Stomach (tissue), 4 donors: Measurements from ENCODE around the gene CACNA2D3.

Source experiments
- EP300 ChIP-seq: sonication (generic); formaldehyde crosslinking; IDR thresholded peaks from one replicate; pipeline ENCODE4 v1.6.1; 2017; ENCODE audit warnings: antibody characterized with exemption
- POLR2A ChIP-seq, 4 donors: fragments of 450-650 bp; IDR thresholded peaks; one replicate each; pipeline ENCODE4 v1.6.1; 2016; ENCODE audit warnings: antibody characterized with exemption in 4 of 4, control low read depth in 2 of 4, mild to moderate bottlenecking in 1 of 4, moderate library complexity in 1 of 4
- POLR2AphosphoS5 ChIP-seq, 3 donors: sonication (generic); formaldehyde crosslinking; IDR thresholded peaks; one replicate each; pipeline ENCODE4 v1.6.1; 2016; ENCODE audit warnings: antibody characterized with exemption in 3 of 3
- TF ChIP-seq, protein P1 (sequence below), 7 experiments: fragments of 450-650 bp in 4 of 7; fragments of 200-600 bp in 3 of 7; sonication (generic) in 3 of 7; IDR thresholded peaks; one replicate each; pipeline ENCODE4 v1.5.1; 2016 to 2019; ENCODE audit warnings: antibody characterized with exemption in 7 of 7, control low read depth in 2 of 7, mild to moderate bottlenecking in 1 of 7

DNA sequence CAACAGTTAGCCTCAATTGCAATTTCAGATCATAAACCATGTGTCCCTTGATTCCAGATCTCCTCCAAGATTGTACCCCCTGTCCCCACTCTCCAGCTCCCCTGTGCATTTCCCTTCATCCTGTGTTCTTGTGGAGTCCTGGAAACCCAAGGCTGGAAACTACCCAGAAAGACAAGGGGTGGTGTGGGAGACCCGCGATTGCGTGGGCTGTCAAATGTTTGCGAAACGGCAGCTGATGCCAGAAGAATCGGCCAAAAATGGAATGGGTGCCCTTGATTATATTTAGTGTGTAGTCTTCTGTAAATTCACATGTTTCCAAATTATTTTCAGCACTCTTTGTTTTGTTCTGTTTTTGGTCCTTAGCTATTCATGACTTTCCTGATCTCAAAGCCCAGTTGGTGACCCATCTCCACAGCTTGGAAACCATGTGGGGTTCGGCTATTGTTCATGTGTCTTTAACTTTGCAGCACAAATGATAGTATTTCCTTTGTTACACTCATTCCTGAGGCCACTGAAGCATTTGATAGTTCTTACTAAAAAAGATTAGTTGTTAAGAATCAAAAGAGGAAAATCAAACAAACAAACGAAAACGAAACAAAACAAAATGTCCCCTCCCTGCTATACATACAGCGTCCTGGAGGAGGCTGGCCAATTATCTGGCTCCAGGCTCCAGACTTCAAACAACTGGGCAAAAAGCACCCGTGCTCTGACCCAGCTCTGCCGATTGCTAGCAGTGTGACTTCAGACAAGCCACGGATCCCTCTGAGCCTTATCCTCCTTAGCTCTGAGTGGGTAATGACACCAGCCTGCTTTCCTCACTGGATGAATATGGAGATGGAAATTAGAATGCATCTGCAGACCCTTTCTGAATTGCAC, 120.9 kb downstream of the CACNA2D3 start:
- no peak for TF ChIP-seq POLR2A (IDR thresholded peaks at IDR 0.05)
- TF ChIP-seq, protein P1, sequence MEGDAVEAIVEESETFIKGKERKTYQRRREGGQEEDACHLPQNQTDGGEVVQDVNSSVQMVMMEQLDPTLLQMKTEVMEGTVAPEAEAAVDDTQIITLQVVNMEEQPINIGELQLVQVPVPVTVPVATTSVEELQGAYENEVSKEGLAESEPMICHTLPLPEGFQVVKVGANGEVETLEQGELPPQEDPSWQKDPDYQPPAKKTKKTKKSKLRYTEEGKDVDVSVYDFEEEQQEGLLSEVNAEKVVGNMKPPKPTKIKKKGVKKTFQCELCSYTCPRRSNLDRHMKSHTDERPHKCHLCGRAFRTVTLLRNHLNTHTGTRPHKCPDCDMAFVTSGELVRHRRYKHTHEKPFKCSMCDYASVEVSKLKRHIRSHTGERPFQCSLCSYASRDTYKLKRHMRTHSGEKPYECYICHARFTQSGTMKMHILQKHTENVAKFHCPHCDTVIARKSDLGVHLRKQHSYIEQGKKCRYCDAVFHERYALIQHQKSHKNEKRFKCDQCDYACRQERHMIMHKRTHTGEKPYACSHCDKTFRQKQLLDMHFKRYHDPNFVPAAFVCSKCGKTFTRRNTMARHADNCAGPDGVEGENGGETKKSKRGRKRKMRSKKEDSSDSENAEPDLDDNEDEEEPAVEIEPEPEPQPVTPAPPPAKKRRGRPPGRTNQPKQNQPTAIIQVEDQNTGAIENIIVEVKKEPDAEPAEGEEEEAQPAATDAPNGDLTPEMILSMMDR (IDR thresholded peaks at IDR 0.05), result peak in 1 of 7 experiments; percentile 7
- no peak for TF ChIP-seq POLR2AphosphoS5 (IDR thresholded peaks at IDR 0.05)
- no peak for TF ChIP-seq EP300
